H9 (cell line): ENCODE data around the gene NEK4. TPM values are rescaled to one million over a fixed set of nuclear protein-coding genes. Genes with fewer than 3 reads are reported as not detected.

Source experiments
- DNase-seq: peaks from one replicate; pipeline ENCODE4 v3.0.0-alpha.2; 2017
- H2AFZ ChIP-seq: one replicate; pipeline ENCODE4 v1.6.1; 2013; ENCODE audit warnings: mild to moderate bottlenecking, low read length, control low read depth, moderate library complexity
- H2AK5ac ChIP-seq: 2 replicates; pipeline ENCODE4 v1.6.1; 2013; ENCODE audit warnings: low read length, control low read depth, mixed read lengths; ENCODE audit not compliant: insufficient read length
- H2BK120ac ChIP-seq: one replicate; pipeline ENCODE4 v1.6.1; 2013; ENCODE audit warnings: low read depth, mild to moderate bottlenecking, low read length, control low read depth, inconsistent platforms; ENCODE audit not compliant: poor library complexity, severe bottlenecking
- H2BK12ac ChIP-seq: 2 replicates; pipeline ENCODE4 v1.6.1; 2013; ENCODE audit warnings: low read length, control low read depth, mixed read lengths, low read depth; ENCODE audit not compliant: insufficient read length
- H2BK15ac ChIP-seq: 2 replicates; pipeline ENCODE4 v1.6.1; 2013; ENCODE audit warnings: low read depth, low read length, control low read depth
- H2BK20ac ChIP-seq: one replicate; pipeline ENCODE4 v1.6.1; 2013; ENCODE audit warnings: low read depth, mild to moderate bottlenecking, low read length, control low read depth, inconsistent platforms; ENCODE audit not compliant: poor library complexity, severe bottlenecking
- H2BK5ac ChIP-seq: 2 replicates; pipeline ENCODE4 v1.6.1; 2013; ENCODE audit warnings: low read length, control low read depth, mixed read lengths; ENCODE audit not compliant: insufficient read length
- H3K14ac ChIP-seq: 2 replicates; pipeline ENCODE4 v1.6.1; 2013; ENCODE audit warnings: low read length, control low read depth; ENCODE audit not compliant: insufficient read depth
- H3K18ac ChIP-seq: 2 replicates; pipeline ENCODE4 v1.6.1; 2013; ENCODE audit warnings: low read depth, mild to moderate bottlenecking, mixed read lengths, low read length, control low read depth; ENCODE audit not compliant: insufficient read length
- H3K23ac ChIP-seq: 2 replicates; pipeline ENCODE4 v1.6.1; 2013; ENCODE audit warnings: low read length, control low read depth, mixed read lengths, low read depth; ENCODE audit not compliant: insufficient read length
- H3K23me2 ChIP-seq: 2 replicates; pipeline ENCODE4 v1.6.1; 2013; ENCODE audit warnings: low read depth, mild to moderate bottlenecking, mixed read lengths, low read length, control low read depth; ENCODE audit not compliant: insufficient read length, poor library complexity, severe bottlenecking
- H3K27ac ChIP-seq: 2 replicates; pipeline ENCODE4 v1.5.1; 2013; ENCODE audit warnings: low read length, control low read depth, mixed read lengths, low read depth; ENCODE audit not compliant: insufficient read length
- H3K27me3 ChIP-seq: 2 replicates; pipeline ENCODE4 v1.6.1; 2013; ENCODE audit warnings: low read length, control low read depth, inconsistent platforms; ENCODE audit not compliant: insufficient read depth
- H3K4ac ChIP-seq: 2 replicates; pipeline ENCODE4 v1.6.1; 2013; ENCODE audit warnings: low read depth, mild to moderate bottlenecking, control low read depth, inconsistent platforms, low read length, moderate library complexity
- H3K4me1 ChIP-seq: 2 replicates; pipeline ENCODE4 v1.6.1; 2013; ENCODE audit warnings: low read length, control low read depth, inconsistent platforms; ENCODE audit not compliant: insufficient read depth
- H3K4me2 ChIP-seq: 2 replicates; pipeline ENCODE4 v1.6.1; 2013; ENCODE audit warnings: low read length, control low read depth, mixed read lengths; ENCODE audit not compliant: insufficient read length, insufficient read depth
- H3K56ac ChIP-seq: 2 replicates; pipeline ENCODE4 v1.6.1; 2013; ENCODE audit warnings: low read depth, mild to moderate bottlenecking, mixed read lengths, low read length, control low read depth; ENCODE audit not compliant: insufficient read length
- H3K79me1 ChIP-seq: 2 replicates; pipeline ENCODE4 v1.6.1; 2013; ENCODE audit warnings: low read depth, mild to moderate bottlenecking, moderate library complexity, low read length, control low read depth, inconsistent platforms; ENCODE audit not compliant: insufficient read depth, poor library complexity, severe bottlenecking
- H3K79me2 ChIP-seq: 2 replicates; pipeline ENCODE4 v1.6.1; 2013; ENCODE audit warnings: low read length, control low read depth, inconsistent platforms; ENCODE audit not compliant: insufficient read depth
- H3K9ac ChIP-seq: 2 replicates; pipeline ENCODE4 v1.6.1; 2013; ENCODE audit warnings: low read length, control low read depth, mixed read lengths; ENCODE audit not compliant: insufficient read length; ENCODE audit errors: extremely low read depth
- H3K9me3 ChIP-seq: one replicate; pipeline ENCODE4 v1.6.1; 2013; ENCODE audit warnings: low read depth, low read length, inconsistent platforms; ENCODE audit not compliant: control insufficient read depth
- H3T11ph ChIP-seq: one replicate; pipeline ENCODE4 v1.6.1; 2013; ENCODE audit warnings: mild to moderate bottlenecking, low read length, control low read depth, inconsistent platforms
- H4K20me1 ChIP-seq: one replicate; pipeline ENCODE4 v1.6.1; 2013; ENCODE audit not compliant: control insufficient read depth, insufficient read length, insufficient read depth
- H4K5ac ChIP-seq: 2 replicates; pipeline ENCODE4 v1.6.1; 2013; ENCODE audit warnings: low read depth, mild to moderate bottlenecking, mixed read lengths, low read length, control low read depth; ENCODE audit not compliant: insufficient read length
- H4K8ac ChIP-seq: replicated peaks from 2 replicates; pipeline ENCODE4 v1.6.1; 2013; ENCODE audit warnings: low read length, control low read depth, mixed read lengths, low read depth; ENCODE audit not compliant: insufficient read length
- H4K91ac ChIP-seq: 2 replicates; pipeline ENCODE4 v1.6.1; 2013; ENCODE audit warnings: low read depth, mild to moderate bottlenecking, moderate library complexity, mixed read lengths, low read length, control low read depth; ENCODE audit not compliant: insufficient read length
- H3K27ac Mint-ChIP-seq, 3 experiments: 2 replicates in 2 of 3; 3 replicates in 1 of 3; pipeline ENCODE4 v1.8.0; 2020 to 2021; ENCODE audit warnings: mixed read lengths in 3 of 3, mild to moderate bottlenecking in 1 of 3, moderate library complexity in 1 of 3
- H3K27me3 Mint-ChIP-seq: 2 replicates; pipeline ENCODE4 v1.8.0; 2021; ENCODE audit warnings: low read depth, mild to moderate bottlenecking, moderate library complexity, mixed read lengths
- H3K36me3 Mint-ChIP-seq, 3 experiments: 2 replicates in 2 of 3; 3 replicates in 1 of 3; pipeline ENCODE4 v1.8.0; 2020 to 2021; ENCODE audit warnings: low read depth in 3 of 3, mixed read lengths in 3 of 3; ENCODE audit not compliant: insufficient read depth in 1 of 3
- H3K4me1 Mint-ChIP-seq, 2 experiments: 2 replicates each; pipeline ENCODE4 v1.8.0; 2020; ENCODE audit warnings: mixed read lengths in 2 of 2
- H3K4me3 Mint-ChIP-seq, 2 experiments: 2 replicates in 1 of 2; 3 replicates in 1 of 2; pipeline ENCODE4 v1.8.0; 2020 to 2021; ENCODE audit warnings: mild to moderate bottlenecking in 2 of 2, mixed read lengths in 2 of 2, moderate library complexity in 1 of 2
- H3K9me3 Mint-ChIP-seq, 2 experiments: 2 replicates in 1 of 2; 3 replicates in 1 of 2; pipeline ENCODE4 v1.8.0; 2020; ENCODE audit warnings: mild to moderate bottlenecking in 2 of 2, mixed read lengths in 2 of 2, moderate library complexity in 1 of 2
- CTCF ChIP-seq: fragments of 200-600 bp; sonication (generic); conservative IDR thresholded peaks from 3 replicates; pipeline ENCODE4 v1.8.0; 2021; ENCODE audit warnings: antibody characterized with exemption, mild to moderate bottlenecking
- WGBS: extraction: QIAGEN DNeasy Blood & Tissue Kit; methylation state at CpG from one replicate; pipeline ENCODE4 v1.1.7; 2013; ENCODE audit warnings: missing lambda C conversion rate, low lambda C conversion rate, mixed read lengths; ENCODE audit not compliant: insufficient read length; ENCODE audit errors: extremely low coverage; 5-methylcytosine and 5-hydroxymethylcytosine counted together
- total RNA-seq: library from RNA; stranded (reverse); gene quantifications from 2 replicates; pipeline ENCODE4 v1.2.1, GENCODE V29; 2021

Gene NEK4
- total RNA-seq, 1 experiment from 2014 or later: 36.0 TPM

- Mint-ChIP-seq H3K4me3 (no peak overlapping the region), H3K36me3 (peaks cover 23 to 63% (median 53%) of the 10 kb centered on the region in 3 experiments; a peak in 6 of 7 replicates), H3K4me1 (no peaks in the 10 kb centered on the region), H3K9me3 (no peaks in the 10 kb centered on the region), H3K27ac (no peak overlapping the region), H3K27me3 (no peaks in the 10 kb centered on the region)
- H3K9ac ChIP-seq: no peak overlapping the region
- no peaks in the 10 kb centered on the region for H3K79me1 ChIP-seq
- no peaks in the 10 kb centered on the region for H3K9me3 ChIP-seq
- H3K23me2 ChIP-seq: no peaks in the 10 kb centered on the region
- no peaks in the 10 kb centered on the region for H3K27me3 ChIP-seq
- no peak overlapping the region for H2BK5ac ChIP-seq
- H3K4me2 ChIP-seq: no peak overlapping the region
- H3K14ac ChIP-seq: no peak overlapping the region
- no peak overlapping the region for H2AFZ ChIP-seq
- H3T11ph ChIP-seq: no peak overlapping the region
- WGBS: no CpG with 5 or more reads among the region's 1 CpG
- H2BK20ac ChIP-seq: no peak overlapping the region
- H2AK5ac ChIP-seq: no peak overlapping the region
- H3K23ac ChIP-seq: no peak overlapping the region
- no peak for DNase-seq
- no peak overlapping the region for H3K56ac ChIP-seq
- H3K27ac ChIP-seq: no peak overlapping the region
- no peak overlapping the region for H4K5ac ChIP-seq
- no peak for TF ChIP-seq CTCF
- no peak overlapping the region for H4K8ac ChIP-seq
- H3K4me1 ChIP-seq: no peaks in the 10 kb centered on the region
- no peak overlapping the region for H3K18ac ChIP-seq
- H3K79me2 ChIP-seq: no peaks in the 10 kb centered on the region
- H2BK15ac ChIP-seq: no peak overlapping the region
- H3K4ac ChIP-seq: no peak overlapping the region
- H2BK12ac ChIP-seq: no peak overlapping the region
- no peaks in the 10 kb centered on the region for H4K20me1 ChIP-seq
- H2BK120ac ChIP-seq: no peak overlapping the region
- no peak overlapping the region for H4K91ac ChIP-seq
Measured at GRCh38 chr3:52756141-52756540, 14.6 kb downstream of the NEK4 start.
